HCEC 1CT (cell line): ENCODE data around the gene SRGAP2C.
A peak's percentile ranks its signal among the peaks of the same experiment; 100 is the strongest.
"Not testable (repeated sequence)": the region's sequence is repeated elsewhere in the genome, so short reads cannot be mapped to it uniquely, and the experiment has no call there.

Source experiments
- DNase-seq: peaks from one replicate; pipeline ENCODE4 v3.0.0-alpha.2; 2017

SRGAP2C gene

GRCh38 chr1:121283587-121284180 is 98.9 kb downstream of the SRGAP2C start:
- DNase-seq: peak; percentile 0

- DNase-seq: not testable (repeated sequence)
Observed at GRCh38 chr1:121292590-121292989, 107.8 kb downstream of the SRGAP2C start.

DNA sequence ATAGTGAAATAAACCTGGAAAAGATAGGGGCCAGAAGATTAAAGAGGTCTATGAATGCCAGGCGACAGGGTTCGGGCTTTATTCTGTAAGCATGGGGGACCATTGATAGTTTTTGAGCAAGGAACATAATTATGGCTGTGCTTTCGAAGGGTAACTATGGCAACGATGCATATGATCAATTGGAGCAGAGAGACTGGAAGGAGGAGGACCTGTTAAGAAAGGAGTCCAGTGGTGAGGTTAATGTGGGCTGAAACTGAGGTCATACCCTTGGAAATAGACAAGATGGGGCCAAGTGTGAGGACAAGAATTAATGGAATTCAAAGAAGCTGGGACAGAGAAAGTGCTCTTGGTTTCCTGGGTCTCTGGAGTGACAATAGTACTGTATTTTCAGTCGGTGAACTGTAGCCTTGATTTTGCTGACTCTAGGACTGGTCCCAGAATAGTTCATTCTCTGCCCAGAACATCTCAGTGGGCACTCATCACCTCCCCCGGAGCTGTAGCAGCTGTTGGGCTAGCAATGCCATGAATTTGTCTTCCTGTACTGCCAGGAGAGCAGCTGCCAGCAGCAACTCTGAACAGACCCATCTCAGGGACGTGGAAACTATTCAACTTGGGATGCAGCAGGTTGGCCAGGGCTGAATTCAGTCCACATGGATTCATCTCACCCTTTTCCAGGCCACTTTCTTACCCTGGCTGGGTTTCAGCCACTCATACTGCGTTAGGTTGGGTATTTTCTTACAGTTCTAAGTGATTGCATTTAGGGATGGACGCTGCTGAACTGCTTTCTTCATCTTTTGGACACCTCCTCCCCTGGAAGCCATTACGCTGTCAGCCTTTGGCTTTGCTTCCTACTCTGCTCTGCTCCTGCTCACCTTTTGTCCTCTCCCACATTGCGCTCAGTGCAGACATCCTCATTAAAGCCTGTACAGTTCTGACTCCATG is 108.8 kb downstream of the SRGAP2C start:
- not testable (repeated sequence) for DNase-seq

- not testable (repeated sequence) for DNase-seq
Observed at GRCh38 chr1:121294205-121294570, 109.4 kb downstream of the SRGAP2C start.

GRCh38 chr1:121296563-121296962 is 111.8 kb downstream of the SRGAP2C start:
- not testable (repeated sequence) for DNase-seq

DNA sequence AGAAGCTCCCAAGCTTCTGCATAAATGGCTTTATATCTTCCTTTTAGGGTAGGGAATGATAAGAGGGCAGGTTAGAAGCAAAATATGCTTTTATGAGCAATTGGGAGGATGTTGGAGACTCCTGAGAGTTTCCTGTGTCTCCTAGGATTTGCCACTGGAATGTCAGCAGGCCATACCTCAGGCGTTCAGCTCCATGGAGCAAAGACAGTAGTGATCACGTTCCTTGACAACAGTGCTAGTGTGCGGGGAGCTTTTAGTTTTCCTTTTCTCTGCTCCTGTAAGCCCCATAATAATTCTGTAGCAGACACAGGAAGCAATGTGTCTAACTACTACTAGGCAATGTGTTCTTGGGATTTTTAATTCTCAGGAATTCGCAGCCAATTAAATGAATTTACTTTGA is 113.8 kb downstream of the SRGAP2C start:
- not testable (repeated sequence) for DNase-seq

- not testable (repeated sequence) for DNase-seq
Observed at GRCh38 chr1:121299514-121300149, 114.9 kb downstream of the SRGAP2C start.

DNA sequence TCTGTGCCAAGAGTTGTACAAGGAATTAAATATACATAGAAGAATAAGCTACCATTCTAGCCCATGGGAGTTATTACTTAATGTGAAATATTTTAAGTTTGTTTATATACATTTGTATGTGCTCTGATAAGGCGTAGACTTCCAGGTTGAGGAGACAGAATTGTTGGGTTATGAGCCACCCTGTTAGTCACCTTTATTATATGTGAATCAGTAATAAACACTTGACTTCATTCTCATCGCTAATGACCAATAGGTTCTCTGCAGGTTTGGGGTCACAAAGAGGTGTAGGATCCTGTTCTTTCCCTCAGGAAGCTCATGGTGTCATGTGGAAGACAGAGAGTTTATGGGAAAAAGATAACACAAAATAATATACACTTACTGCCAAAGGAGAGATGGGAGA is 117.1 kb downstream of the SRGAP2C start:
- DNase-seq: not testable (repeated sequence)

DNA sequence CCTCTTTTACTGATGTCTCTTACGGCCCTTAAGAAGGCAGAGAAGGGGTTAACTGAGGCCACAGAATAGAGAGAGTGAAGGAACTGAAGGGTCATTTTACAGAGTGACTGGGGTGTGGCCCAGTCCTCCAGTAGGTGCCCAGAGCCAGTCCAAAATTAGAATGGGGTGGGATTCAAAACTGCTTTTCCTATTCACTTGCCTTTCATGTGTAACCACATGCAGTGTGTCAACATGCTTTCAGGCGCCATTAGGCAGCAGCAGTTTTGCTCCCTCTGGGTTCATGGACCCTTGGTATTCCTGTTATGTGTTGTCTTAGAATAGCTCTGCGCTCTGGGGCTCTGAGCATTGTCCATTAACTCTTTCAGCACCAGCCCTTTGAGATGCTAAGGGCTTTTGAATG is 123.0 kb downstream of the SRGAP2C start:
- DNase-seq: not testable (repeated sequence)

DNA sequence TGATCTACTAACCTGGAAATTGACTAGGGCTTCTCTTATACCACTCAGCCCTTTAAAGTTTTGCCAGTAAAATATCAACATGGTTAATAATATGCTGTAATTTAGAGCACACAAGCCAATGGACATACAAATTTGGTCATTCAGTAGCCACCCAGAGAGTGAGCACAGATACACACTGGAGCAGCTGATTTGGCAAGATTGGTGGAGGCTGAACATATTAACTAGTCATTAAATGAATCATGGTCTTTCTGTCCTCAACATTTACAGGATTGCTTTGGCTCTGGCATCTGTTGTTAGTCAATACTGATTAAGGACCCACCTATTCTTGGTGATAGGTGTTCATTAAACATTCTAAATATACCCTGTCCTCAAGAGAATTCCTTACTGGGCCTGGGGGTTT is 130.7 kb downstream of the SRGAP2C start:
- DNase-seq: not testable (repeated sequence)

DNA sequence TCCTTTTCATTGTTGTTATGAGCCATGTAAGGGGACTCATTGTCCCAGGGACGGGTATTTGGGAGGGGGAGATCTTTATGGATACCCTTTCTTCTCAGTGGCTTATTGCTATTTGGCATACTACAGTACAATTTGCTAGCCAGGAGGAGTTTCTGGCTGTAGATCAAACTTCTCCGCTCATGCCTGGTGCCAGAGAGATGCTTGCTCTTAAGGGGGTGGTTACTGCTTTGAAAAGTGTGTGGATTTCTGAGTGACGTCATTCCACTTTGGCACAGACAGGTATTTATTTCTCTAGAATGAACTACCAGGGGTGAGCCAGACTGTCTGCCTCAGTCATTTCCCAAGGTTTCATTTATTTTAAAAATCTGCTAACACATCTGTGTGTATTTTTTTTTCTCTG is 131.3 kb downstream of the SRGAP2C start:
- not testable (repeated sequence) for DNase-seq

DNA sequence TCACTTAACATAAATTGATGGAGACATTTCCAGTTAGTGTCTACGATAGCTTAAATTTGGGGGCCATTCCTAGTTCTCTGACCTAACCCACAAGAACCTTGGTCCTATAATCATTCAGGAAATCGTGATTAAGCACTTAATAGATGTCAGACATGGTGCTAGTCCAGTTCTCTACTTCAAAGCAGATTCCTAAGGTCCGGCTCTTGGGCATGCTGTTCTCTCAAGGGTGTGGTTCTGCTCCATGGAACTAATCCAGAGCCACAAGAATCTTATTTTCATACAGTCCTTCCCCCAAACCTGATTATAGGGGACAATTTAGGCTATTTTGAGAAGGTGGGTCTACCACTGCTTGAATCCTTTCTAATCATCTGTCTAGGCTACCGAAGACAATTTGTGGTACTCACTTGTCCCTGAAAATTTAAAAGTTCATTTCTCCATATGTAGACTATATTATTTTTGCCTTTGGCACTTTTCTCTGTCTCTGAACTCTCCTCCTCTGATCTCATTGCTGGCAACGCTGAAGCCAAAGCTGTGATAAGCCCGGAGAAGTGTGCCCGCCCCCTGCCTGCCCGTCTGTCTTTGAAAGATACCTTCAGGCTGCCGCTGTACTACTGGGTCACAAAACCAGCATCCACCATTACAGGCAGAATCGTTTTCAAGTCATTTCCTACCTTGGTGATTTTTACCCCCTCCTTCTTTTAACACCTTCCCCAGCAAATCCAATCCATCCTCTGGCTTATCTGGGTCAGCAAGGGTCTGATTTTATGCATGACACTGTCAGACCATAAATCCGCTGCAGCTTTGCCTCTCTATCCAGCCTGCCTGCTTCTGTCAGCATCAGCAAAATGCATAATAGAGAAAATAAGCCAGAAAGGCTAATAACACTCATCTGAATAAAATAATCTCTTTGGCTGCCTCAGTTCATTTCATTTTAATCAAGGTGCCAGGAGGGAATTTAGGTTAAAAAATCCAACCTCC is 133.0 kb downstream of the SRGAP2C start:
- DNase-seq: not testable (repeated sequence)

GRCh38 chr1:121318687-121319086 is 133.9 kb downstream of the SRGAP2C start:
- not testable (repeated sequence) for DNase-seq

- not testable (repeated sequence) for DNase-seq
Observed at GRCh38 chr1:121321660-121322059, 136.9 kb downstream of the SRGAP2C start.

- DNase-seq: not testable (repeated sequence)
Observed at GRCh38 chr1:121324726-121325125, 140.0 kb downstream of the SRGAP2C start.

DNA sequence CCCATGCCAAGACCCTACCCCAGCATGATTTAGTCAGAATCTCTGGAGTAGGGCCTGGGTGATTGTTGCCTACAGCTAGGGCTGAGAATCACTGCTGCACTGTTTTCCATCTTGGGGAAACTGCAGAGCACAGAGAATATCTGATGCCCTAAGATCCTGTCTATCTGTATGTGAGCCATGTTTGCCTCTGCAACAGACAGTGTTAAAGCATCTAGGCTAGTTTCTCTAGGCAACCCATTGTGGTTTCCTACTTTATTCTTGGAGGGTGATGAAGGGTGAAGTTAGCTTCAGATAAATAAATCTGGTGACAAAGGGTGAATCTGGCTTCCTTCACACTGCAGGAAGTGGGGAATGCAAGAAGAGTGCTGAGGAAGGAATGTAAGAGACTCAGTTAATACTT is 147.4 kb downstream of the SRGAP2C start:
- not testable (repeated sequence) for DNase-seq

DNA sequence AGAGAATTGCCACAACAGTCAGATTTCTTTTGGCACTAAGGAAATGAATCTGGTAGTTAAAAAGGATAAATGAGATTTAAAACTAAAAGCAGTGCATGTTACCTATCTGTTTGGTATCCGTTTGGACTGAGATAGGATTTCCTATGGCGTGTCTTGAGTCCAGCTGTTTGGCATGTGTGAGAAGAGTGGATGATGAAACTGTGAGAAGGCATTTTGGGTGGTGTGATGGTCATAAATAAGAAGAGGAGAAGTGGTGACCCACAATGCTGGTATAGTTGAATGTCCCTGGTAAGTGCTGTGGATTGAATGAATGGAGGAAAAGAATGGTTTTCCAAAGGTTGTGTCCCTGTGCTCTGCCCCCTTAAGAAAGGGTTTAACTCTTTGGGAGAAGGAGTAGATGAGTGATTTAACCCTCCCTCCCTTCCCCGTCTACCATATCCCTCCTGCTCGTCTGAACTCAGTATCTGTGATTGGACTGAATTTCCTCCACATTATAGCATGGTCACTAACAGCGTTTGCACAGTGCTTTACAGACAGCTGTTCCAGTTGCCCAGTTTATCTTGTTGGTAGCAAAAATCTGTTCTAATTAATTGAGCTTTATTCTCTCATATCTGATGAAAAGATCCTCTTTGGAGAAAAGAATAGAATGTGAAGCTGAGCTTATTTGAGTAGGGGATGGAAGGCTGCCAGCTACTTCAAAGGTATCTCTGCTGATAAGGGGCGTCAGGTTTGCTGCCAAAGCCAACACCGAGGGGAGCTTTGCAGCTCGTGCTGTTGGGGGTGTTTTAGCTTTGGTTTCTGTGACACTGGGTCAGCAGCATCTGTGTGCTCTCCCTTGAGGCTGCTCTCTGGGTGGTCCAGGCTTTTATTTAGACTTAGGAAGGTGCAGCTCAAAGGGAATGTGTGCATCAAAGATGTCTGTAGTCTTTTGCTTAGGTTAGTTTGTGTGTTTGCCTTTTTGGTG is 148.1 kb downstream of the SRGAP2C start:
- DNase-seq: not testable (repeated sequence)

DNA sequence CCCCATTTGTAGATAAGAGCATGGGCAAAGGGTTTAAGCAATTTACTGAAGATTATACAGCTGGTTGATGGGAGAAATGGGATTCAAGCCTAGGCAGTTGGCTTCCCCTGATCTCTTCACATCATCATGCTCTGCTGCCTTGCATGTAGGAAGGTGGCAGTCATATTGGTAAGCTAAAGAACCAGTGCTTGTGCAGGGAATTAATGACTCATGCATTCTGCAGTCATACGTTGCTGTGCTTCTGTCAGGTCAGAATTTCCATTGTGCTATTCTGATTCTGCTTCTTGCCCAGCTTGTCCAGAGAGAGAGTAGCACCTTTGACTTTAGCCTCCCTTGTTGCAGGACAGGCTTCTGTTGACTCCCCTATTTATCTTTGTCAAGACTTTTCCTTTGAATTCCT is 153.2 kb downstream of the SRGAP2C start:
- DNase-seq: not testable (repeated sequence)

DNA sequence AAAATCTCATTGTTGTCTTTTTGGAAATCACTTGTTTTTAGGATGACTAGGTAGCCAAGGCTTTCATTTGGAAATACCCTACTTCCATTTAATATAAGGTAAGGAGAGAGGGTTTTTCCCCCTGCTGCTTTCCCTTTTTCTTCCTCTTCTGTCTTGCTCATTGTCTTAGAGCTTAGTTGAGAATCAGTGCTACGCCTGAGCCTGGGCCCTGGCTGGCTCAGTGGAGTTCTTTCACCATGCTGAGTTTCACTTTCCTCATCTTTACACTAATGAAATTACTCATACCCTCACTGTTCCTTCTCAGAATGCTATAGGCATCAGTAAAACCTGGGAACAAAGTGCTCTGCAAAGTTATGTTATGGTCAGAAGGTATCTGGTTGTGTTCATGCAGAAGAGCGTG is 154.8 kb downstream of the SRGAP2C start:
- DNase-seq: not testable (repeated sequence)

DNA sequence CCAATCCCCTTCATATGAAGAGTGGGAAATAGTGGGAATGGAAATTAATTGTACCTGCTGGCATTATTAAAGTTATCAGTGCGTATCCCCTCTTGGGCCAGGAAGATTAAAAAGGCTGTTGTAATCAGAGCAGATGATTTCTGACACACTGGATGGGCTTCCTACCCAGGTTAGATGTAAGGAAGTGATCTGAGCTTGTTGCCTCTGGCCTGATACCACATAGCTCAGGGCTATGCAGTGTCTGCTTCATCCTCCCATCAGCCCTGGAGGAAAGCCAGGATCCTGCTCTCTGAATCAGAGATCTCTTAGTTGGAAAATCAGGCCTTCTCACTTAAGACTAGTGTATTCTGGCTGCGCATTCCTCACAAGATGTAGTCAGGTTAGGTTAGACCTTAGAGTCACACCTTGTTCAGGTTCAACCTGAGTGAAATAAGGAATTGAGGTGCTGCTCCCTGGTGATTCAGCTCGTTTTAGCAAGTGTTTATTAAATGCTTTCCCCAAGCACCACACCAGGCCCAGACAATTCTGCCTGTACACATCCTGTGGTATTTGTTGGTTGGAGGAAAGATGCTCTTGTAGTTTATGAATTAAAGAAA is 158.6 kb downstream of the SRGAP2C start:
- peak; percentile 4 for DNase-seq

DNA sequence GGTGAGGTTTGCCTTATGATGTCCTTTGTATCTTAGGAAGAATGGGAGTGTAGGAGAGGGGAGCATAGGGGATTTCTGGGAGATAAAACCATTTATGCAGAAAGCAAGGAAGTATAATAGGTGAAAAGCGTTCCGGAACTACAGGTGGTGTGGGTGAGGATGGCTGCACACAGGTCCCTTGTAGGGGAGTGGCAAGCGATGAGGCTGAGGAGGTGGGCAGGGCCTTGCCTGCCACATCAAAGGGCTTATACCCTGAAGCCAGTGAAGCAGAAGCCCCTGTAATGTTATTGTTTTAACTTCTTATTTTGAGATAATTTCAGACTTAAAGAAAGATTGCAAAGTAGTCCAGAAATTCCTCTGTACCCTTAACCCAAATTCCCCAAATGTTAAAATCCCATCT is 159.6 kb downstream of the SRGAP2C start:
- not testable (repeated sequence) for DNase-seq
